Activated gamma-delta T cell (primary cell): ENCODE data around the gene RGS11.

ENCODE experiments used
- DNase-seq: peaks from one replicate; lab custom pipeline; 2025; lab: John Stamatoyannopoulos, UW

The RGS11 gene

DNA sequence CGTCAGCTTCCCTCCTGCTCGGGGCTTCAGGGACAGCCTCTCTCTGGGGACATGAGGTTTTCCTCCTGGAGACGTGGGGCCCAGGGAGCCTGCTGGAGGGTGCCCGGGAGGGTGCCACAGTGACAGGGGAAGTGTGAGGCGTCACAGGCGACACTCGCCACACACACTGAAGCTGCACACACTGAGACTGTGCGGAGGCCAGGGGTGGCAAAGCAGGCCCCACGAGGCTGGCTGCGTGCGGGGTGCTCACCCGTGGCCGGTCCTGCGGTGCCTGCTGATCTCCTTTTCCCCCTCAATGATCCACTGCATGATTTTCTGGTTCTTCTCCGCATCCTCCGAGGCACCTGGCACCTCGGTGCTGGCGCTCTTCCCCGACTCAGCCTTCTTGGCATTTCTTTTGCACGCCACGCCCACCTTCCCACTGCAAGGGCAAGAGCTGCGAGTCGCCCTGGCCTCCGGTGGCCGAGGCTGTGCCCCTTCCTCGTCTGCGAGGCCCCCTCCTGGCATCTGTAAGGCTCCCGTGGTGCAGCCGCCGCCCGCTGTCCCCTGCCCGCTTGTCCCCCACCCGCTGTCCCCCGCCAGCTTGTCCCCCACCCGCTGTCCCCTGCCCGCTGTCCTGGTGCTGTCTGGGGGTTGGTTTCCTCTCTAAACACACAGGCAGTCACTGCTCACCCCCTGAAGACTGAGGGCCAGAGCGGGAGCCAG lies 21.2 kb upstream of the RGS11 start:
- no peak for DNase-seq

GRCh38 chr16:296276-296675 lies 20.5 kb upstream of the RGS11 start:
- DNase-seq = no peak

DNA sequence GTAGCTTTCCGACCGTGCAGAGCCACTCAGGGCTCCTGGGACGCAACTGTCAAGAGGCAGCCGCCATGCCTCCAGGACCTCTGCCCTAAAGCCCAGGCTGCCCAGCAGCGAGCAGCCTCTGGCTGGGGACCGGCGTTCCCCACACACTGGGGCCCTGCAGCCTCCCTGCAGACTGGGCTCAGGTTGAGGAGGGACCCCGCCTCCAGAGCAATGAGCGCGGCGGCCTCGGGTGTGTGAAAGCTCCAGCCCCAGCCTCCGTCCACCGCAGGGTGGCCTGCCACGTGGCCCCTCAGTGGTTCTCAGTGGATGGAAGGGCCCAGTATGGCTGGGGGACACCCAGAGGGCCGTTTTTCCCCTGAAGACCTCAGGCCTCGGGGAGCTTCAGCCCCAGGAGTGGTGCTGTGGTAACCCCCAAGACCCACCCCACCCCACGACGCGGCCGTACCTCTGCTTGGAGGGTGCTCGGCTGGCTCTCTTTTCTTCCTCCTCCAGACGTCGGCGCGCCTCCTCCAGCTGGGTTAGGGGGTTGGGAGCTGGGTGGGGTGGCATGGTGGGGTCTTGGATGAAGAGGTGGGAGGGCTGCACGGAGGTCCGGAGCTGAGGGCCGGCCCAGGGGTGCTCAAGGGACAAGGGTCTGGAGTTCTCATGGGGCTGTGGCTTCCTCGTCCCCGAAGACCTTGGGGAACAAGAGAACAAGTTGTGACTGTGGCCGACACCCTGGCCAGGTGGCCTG lies 17.5 kb upstream of the RGS11 start:
- no peak for DNase-seq

- no peak for DNase-seq
Observed at GRCh38 chr16:291539-291938, 15.8 kb upstream of the RGS11 start.

DNA sequence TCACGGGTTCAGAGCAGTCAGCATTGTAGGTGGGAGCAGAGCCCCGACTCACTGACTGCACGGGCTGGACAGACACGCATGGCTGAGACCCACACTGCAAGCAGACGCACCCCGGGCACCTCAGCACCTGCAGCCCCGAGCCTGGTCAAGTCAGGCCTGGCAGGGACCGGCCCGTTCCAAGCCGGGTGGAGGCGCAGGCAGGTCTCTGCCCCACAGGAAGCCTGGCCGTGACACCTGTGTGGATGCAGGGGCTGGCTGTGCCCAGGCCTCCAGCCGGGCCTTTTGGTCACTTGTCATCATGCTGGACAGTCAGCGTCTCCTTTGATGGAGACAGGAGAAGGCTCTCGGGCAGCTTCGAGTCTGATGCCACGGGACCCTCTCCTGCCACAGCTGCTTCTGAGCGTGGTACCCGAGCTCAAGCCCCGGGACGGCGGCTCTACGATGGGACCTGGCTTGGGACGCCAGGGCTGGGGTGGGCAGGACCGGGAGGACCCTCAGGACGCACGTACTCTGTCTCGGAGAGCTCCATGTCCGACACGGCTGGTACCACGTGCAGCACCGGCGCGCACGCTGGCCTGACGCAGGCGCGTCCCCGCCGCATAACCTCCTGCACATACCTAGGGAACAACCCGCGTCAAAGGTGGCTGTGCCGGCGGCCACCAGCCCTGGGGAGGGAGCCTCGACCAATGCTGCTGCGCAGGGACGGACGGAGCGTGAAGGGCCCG lies 15.1 kb upstream of the RGS11 start:
- no peak for DNase-seq

GRCh38 chr16:290015-290680 lies 14.4 kb upstream of the RGS11 start:
- DNase-seq = no peak

GRCh38 chr16:289395-289997 lies 13.8 kb upstream of the RGS11 start:
- DNase-seq = no peak

DNA sequence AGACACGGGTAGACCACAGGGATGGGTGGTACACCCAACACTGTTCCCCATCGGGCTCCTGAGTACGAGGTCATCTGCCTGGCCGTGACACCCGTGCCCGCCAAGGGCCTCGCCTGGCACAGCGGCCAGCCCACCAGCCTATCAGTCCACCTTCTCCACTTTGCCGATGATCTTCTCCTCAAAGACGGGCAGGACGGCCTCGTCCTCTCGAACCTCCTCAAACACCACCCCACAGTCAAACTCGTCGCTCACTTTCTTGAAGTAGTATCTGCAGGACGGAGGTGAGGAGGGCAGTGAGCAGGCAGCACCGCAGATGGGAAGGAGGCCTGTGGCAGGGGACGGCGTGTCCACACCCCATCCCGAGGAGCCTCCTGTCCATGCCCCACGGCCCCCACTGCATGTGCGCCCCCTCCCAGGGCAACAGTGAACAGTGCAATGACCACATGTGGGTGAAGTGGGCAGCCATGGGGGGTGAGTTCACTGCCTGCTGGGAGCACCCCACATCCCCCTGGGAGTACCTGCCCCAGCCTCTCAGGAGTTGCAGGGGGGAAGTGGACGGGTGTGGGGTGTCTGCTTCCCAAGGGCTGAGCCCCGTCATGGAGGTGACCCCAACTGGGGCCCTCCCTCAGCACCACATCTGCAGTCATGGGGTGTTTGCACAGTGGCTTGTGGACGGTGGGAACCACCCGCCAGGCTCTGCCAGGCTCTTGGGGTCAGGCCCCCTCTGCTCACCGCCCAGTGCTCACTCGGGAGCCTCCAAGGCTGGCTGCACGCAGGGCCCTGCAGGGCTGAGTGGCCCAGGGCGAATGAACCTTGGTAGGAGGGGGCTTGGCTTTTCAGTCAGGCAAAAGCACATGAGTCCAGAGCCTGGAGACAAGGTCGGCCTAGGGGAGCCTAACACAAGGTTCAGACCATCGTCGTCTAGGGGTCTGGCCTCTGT lies 12.5 kb upstream of the RGS11 start:
- no peak for DNase-seq

DNA sequence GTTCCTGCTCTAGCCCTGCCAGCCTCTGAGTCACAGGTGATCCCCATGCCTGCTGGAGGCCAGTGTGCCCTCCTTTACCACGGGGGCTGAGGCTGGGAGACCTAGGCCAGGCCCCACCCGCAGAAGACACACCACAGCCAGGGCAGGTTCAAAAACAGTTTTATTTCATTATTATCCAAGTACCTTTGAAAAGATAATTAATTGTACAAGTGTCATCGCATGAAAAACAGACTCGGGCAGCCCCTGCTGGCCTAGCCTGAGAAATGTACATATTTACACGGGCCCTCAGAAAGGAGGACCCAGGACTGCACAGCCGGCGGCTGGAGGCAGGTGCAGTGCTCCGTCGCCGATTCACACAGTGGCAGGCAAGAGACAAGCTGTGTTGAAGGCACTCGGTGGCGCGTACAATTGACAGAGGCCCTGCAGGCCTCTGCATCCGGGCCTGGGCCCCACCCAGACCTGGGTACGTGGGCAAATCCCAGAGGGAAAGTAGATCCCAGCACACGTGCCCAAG lies 11.6 kb upstream of the RGS11 start:
- DNase-seq = no peak

DNA sequence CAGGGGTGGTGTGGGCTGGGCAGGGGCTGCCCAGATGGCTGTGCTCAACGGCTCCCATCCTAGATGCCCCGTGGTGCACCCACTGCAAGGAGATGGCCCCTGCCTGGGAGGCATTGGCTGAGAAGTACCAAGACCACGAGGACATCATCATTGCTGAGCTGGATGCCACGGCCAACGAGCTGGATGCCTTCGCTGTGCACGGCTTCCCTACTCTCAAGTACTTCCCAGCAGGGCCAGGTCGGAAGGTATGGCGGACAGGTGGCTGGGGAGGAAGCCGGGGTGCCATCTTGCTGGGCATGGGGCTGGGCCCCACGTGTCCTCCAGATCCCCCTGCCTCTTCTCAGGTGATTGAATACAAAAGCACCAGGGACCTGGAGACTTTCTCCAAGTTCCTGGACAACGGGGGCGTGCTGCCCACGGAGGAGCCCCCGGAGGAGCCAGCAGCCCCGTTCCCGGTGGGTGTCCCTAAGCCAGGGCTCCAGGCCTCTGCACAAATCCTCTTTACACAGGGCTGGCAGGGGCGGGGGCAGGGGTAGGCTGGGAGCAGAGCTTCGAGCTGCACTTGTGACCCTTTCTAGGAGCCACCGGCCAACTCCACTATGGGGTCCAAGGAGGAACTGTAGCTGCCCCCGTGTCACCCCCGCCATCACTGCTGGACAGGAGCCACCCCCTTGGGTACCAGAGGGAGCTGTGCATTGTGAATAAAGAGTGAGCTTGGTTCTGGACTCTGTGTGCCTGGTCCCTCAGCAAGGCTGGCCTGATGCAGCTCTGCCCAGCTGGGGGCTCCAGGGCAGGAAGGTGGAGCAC lies 10.9 kb upstream of the RGS11 start:
- no peak for DNase-seq

DNA sequence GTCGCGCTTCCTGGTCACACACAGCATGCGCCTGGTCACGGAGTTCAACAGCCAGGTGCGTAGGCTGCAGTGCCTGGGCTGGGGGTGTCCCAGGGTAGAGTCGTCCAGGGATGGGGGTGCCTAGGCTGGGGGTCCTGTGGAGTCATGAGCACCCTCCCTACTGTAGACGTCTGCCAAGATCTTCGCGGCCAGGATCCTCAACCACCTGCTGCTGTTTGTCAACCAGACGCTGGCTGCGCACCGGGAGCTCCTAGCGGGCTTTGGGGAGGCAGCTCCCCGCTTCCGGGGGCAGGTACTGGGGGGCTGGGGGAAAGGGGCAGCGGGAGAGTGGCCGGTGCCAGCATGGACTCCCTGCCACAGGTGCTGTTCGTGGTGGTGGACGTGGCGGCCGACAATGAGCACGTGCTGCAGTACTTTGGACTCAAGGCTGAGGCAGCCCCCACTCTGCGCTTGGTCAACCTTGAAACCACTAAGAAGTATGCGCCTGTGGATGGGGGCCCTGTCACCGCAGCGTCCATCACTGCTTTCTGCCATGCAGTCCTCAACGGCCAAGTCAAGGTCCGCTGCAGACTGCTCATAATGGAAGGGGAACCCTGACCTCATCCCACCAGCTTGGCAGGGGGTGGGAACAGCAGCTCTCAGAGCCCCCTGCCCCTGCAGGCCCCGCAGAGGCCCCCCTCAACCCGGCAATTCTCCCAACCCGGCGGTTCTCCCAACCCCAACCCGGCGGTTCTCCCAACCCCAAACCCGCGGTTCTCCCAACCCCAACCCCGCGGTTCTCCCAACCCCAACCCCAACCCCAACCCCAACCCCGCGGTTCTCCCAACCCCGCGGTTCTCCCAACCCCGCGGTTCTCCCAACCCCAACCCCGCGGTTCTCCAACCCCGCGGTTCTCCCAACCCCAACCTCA lies 9.7 kb upstream of the RGS11 start:
- DNase-seq = no peak

DNA sequence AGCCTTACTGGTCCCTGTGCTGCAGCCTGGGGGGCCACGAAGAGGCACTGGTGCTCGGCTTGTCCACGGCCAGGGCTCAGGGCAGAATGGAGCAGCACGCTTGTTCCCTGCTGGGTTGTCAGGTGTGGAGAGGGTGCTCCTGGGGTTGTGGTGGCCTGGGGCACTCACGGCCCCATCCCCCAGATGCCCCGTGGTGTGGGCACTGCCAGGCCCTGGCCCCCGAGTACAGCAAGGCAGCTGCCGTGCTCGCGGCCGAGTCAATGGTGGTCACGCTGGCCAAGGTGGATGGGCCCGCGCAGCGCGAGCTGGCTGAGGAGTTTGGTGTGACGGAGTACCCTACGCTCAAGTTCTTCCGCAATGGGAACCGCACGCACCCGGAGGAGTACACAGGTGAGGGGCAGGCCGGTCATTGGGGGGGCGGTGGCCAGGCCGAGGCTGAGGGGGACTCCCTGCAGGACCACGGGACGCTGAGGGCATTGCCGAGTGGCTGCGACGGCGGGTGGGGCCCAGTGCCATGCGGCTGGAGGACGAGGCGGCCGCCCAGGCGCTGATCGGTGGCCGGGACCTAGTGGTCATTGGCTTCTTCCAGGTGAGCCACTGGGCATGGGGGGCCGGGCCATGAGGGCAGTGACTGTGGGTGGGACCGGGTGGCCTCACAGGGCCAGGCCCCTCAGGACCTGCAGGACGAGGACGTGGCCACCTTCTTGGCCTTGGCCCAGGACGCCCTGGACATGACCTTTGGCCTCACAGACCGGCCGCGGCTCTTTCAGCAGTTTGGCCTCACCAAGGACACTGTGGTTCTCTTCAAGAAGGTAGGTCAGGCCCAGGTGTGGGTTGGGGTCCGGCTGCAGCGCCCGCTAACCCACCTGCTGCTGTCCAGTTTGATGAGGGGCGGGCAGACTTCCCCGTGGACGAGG lies 8.7 kb upstream of the RGS11 start:
- DNase-seq = no peak

DNA sequence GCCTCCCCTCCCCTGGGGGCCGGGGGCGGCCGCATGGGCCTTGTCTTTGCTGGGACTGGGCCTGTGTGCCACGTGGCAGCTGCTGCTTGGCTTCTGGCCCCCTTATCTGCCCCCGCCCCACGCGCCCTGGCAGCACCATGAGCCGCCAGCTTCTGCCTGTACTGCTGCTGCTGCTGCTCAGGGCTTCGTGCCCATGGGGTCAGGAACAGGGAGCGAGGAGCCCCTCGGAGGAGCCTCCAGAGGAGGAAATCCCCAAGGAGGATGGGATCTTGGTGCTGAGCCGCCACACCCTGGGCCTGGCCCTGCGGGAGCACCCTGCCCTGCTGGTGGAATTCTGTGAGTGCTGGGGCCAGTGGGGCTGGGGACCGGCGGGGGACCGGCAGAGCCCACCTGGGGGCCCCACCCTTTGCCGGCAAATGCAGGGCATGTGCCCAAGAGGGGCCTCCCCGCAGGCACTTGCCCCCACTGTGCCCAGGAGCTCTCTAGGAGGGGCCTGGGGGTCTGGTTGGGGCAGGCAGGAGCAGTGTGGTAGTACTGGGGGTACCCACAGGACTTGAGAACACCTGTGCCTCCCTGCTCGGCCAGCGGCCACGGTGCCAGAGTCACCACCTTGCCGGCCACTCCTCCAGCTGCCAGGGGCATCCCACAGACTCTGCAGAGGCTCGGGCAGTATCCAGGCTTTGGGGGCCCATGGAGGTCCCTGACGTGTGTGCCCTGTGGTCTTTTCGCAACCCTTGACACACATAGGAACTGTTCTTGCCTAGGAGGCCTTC lies 7.5 kb upstream of the RGS11 start, which contains the start of gene PDIA2:
Gene PDIA2 (plus strand): TSS at position 132 of the 773 bp plus-strand sequence. CDS start 6 bp downstream, at position 138.
- DNase-seq = no peak

GRCh38 chr16:282491-282890 lies 6.7 kb upstream of the RGS11 start:
- DNase-seq = no peak

DNA sequence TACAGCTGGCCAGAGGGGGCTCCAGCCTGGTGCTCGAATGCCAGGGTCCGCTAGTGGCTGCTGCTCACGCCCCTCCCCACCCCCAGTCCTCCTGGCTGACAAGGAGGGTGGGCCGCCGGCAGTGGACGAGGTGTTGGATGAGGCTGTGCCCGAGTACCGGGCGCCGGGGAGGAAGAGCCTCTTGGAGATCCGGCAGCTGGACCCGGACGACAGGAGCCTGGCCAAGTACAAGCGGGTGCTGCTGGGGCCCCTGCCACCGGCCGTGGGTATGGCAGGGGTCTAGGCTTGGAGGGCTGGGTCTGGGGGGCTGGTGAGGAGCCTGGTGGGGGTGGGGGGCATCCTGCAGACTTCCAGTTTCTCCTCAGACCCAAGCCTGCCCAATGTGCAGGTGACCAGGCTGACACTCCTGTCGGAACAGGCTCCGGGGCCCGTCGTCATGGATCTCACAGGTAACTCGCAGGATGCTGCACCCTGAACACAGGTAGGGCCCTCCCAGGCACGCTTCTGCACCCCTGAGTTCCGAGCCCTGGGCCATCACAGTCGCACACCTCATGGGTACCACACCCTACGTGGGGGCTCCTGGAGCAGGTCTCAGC lies 6.0 kb upstream of the RGS11 start:
- no peak for DNase-seq

GRCh38 chr16:280991-281659 lies 5.4 kb upstream of the RGS11 start:
- DNase-seq = no peak
